ENCODE results near the gene CD320. TPM values are rescaled to one million over a fixed set of nuclear protein-coding genes. Genes with fewer than 3 reads are reported as not detected.

Gene CD320
- total RNA-seq, 3 donors from 2014 or later (not counting 1 experiment from before 2014, with no cell fraction given): 17.0 to 47.1 (median 38.7) TPM

DNA sequence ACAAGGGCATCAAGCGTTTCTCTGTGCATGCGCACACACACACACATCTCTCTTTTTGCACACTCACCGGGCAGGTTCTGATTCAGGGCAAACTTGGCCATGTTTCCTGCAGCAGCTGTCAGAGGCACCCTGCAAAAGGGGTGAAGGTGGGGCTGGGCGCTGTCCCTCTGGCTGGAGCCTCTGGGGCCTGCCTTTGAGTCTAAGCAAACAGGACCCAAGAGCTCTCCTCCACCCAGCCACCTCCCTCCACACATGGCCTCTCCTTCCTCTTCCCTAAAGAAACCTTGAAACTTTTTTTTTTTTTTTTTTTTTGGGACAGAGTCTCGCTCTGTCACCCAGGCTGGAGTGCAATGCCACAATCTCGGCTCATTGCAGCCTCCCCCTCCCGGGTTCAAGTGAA is 29.6 kb upstream of the CD320 start:
- no peaks in the 10 kb centered on the region for H3K9me3 ChIP-seq (ENCODE audit: control insufficient read depth, insufficient read depth, low read length)
- H3K4me3 Mint-ChIP-seq: no peak overlapping the region
- H3K4me1 Mint-ChIP-seq: peaks cover 6 to 18% of the 10 kb centered on the region in 2 donors
- H3K27ac Mint-ChIP-seq: no peak overlapping the region
- no peak overlapping the region for H3K4me3 ChIP-seq (ENCODE audit: low read length)
- ATAC-seq (no peak), DNase-seq (no peak)
- H3K36me3 ChIP-seq (ENCODE audit: control insufficient read depth, insufficient read depth, low read length): no peaks in the 10 kb centered on the region
- H3K36me3 Mint-ChIP-seq: no peaks in the 10 kb centered on the region
- H3K27ac ChIP-seq (ENCODE audit: low read length): no peak overlapping the region
- intact Hi-C loops (cut with micrococcal nuclease): no loop called here
- H3K27me3 ChIP-seq (ENCODE audit: control insufficient read depth, insufficient read depth, low read length): peaks cover 6% of the 10 kb centered on the region
- TF ChIP-seq, protein P1, sequence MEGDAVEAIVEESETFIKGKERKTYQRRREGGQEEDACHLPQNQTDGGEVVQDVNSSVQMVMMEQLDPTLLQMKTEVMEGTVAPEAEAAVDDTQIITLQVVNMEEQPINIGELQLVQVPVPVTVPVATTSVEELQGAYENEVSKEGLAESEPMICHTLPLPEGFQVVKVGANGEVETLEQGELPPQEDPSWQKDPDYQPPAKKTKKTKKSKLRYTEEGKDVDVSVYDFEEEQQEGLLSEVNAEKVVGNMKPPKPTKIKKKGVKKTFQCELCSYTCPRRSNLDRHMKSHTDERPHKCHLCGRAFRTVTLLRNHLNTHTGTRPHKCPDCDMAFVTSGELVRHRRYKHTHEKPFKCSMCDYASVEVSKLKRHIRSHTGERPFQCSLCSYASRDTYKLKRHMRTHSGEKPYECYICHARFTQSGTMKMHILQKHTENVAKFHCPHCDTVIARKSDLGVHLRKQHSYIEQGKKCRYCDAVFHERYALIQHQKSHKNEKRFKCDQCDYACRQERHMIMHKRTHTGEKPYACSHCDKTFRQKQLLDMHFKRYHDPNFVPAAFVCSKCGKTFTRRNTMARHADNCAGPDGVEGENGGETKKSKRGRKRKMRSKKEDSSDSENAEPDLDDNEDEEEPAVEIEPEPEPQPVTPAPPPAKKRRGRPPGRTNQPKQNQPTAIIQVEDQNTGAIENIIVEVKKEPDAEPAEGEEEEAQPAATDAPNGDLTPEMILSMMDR (IDR thresholded peaks at IDR 0.05): no peak
- H3K27me3 Mint-ChIP-seq (ENCODE audit: low read depth in 2 of 2): peaks cover 0 to 3% of the 10 kb centered on the region in 2 donors
- peaks cover 23% of the 10 kb centered on the region for H3K4me1 ChIP-seq (ENCODE audit: control insufficient read depth, insufficient read depth, low read length)
- WGBS (ENCODE audit: insufficient coverage): 84% methylated on average over 7 of the region's 7 CpGs
- no peaks in the 10 kb centered on the region for H3K9me3 Mint-ChIP-seq

DNA sequence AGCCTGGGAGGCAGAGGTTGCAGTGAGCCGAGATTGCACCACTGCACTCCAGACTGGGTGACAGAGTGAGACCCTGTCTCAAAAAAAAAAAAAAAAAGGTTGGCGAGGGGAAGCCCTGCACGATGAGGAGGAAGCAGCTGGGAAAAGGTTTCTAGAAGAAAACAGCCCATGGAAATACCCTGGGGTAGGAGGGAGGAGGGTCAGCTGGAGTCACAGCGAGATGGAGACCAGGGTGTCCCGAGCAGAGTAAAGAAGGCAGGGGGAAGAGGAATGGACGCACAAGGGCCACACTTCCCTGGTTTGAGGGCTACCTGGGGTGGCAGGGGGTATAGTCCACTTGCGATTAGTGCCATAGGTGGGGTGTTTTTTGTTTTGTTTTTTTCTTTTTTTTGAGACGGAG is 28.5 kb upstream of the CD320 start:
- TF ChIP-seq, protein P1 (IDR thresholded peaks at IDR 0.05): no peak
- DNase-seq (no peak), ATAC-seq (no peak)
- H3K9me3 ChIP-seq (ENCODE audit: control insufficient read depth, insufficient read depth, low read length): no peaks in the 10 kb centered on the region
- peak overlapping the region; percentile 9 for H3K4me3 Mint-ChIP-seq
- WGBS (ENCODE audit: insufficient coverage): 41% methylated on average over 8 of the region's 8 CpGs
- no peaks in the 10 kb centered on the region for H3K9me3 Mint-ChIP-seq
- H3K27ac Mint-ChIP-seq: no peak overlapping the region
- no peak overlapping the region for H3K4me3 ChIP-seq (ENCODE audit: low read length)
- H3K27ac ChIP-seq (ENCODE audit: low read length): no peak overlapping the region
- H3K4me1 ChIP-seq (ENCODE audit: control insufficient read depth, insufficient read depth, low read length): peaks cover 14% of the 10 kb centered on the region
- intact Hi-C loops (cut with micrococcal nuclease): no loop called here
- H3K4me1 Mint-ChIP-seq: peaks cover 6 to 13% of the 10 kb centered on the region in 2 donors
- H3K36me3 ChIP-seq (ENCODE audit: control insufficient read depth, insufficient read depth, low read length): no peaks in the 10 kb centered on the region
- peaks cover 0 to 3% of the 10 kb centered on the region in 2 donors for H3K27me3 Mint-ChIP-seq (ENCODE audit: low read depth in 2 of 2)
- no peaks in the 10 kb centered on the region for H3K36me3 Mint-ChIP-seq
- peaks cover 6% of the 10 kb centered on the region for H3K27me3 ChIP-seq (ENCODE audit: control insufficient read depth, insufficient read depth, low read length)

DNA sequence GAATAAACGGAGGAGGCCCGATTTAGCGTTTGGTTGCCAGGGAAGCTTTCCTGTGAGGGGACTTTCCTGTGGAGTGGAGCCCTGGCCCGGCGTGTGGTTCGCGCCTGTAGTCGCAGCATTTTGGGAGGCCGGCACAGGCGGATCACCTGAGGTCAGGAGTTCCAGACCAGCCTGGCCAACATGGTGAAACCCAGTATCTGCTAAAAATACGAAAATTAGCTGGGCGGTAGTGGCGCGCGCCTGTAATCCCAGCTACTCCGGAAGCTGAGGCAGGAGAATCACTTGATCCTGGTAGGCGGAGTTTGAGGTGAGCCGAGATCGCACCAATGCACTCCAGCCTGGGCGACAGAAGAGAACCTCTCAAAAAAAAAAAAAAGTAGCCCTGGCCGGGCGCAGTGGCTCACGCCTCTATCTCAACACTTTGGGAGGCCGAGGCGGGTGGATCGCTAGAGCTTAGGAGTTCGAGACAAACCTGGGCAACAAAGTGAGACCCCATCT is 28.0 kb upstream of the CD320 start:
- DNase-seq (no peak), ATAC-seq (peak in 2 of 3 donors; percentile 10 to 15)
- peaks cover 6% of the 10 kb centered on the region for H3K27me3 ChIP-seq (ENCODE audit: control insufficient read depth, insufficient read depth, low read length)
- TF ChIP-seq, protein P1 (IDR thresholded peaks at IDR 0.05): no peak
- no peaks in the 10 kb centered on the region for H3K9me3 ChIP-seq (ENCODE audit: control insufficient read depth, insufficient read depth, low read length)
- peak overlapping the region; percentile 68 for H3K4me3 Mint-ChIP-seq
- intact Hi-C loops (cut with micrococcal nuclease): no loop called here
- H3K4me3 ChIP-seq (ENCODE audit: low read length): no peak overlapping the region
- 41% methylated on average over 25 of the region's 27 CpGs for WGBS (ENCODE audit: insufficient coverage)
- H3K9me3 Mint-ChIP-seq: no peaks in the 10 kb centered on the region
- no peak overlapping the region for H3K27ac ChIP-seq (ENCODE audit: low read length)
- peaks cover 6 to 11% of the 10 kb centered on the region in 2 donors for H3K4me1 Mint-ChIP-seq
- H3K4me1 ChIP-seq (ENCODE audit: control insufficient read depth, insufficient read depth, low read length): peaks cover 14% of the 10 kb centered on the region
- no peaks in the 10 kb centered on the region for H3K36me3 Mint-ChIP-seq
- H3K27me3 Mint-ChIP-seq (ENCODE audit: low read depth in 2 of 2): peaks cover 0 to 3% of the 10 kb centered on the region in 2 donors
- no peaks in the 10 kb centered on the region for H3K36me3 ChIP-seq (ENCODE audit: control insufficient read depth, insufficient read depth, low read length)
- peak overlapping the region in 1 of 2 donors; percentile 38 for H3K27ac Mint-ChIP-seq
